HG02970 (cell line): Measurements from ENCODE around the gene SP3.

Experiments used
- ATAC-seq: cut with Tn5 transposase; IDR thresholded peaks from one replicate; pipeline ENCODE4 v1.9.1; 2021; ENCODE audit warnings: mild to moderate bottlenecking, moderate library complexity, moderate number of reproducible peaks; ENCODE audit not compliant: unreplicated experiment, low FRiP score

The SP3 gene

GRCh38 chr2:173948842-173949241 is 16.3 kb downstream of the SP3 start:
- ATAC-seq: no peak

DNA sequence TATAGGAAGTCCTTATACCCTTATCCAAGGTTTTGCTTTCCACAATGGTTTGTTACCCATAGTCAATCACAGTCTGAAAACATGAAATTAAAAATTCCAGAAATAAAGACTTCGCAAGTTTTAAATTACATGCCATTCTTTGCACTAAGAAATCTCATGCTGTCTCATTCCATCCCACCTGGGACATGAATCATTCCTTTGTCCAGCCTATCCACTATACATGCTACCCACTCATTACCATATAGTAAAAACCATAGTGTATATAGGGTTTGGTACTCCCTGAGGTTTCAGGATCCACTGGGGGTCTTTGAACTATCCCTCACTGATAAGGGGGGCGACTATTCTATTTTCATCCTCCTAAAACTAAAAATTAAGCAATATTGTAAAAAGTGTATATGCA is 17.0 kb downstream of the SP3 start:
- ATAC-seq: no peak

GRCh38 chr2:173947131-173947530 is 18.0 kb downstream of the SP3 start:
- no peak for ATAC-seq

- ATAC-seq: no peak
These were observed 21.4 kb downstream of the SP3 start for GRCh38 chr2:173943738-173944137.

DNA sequence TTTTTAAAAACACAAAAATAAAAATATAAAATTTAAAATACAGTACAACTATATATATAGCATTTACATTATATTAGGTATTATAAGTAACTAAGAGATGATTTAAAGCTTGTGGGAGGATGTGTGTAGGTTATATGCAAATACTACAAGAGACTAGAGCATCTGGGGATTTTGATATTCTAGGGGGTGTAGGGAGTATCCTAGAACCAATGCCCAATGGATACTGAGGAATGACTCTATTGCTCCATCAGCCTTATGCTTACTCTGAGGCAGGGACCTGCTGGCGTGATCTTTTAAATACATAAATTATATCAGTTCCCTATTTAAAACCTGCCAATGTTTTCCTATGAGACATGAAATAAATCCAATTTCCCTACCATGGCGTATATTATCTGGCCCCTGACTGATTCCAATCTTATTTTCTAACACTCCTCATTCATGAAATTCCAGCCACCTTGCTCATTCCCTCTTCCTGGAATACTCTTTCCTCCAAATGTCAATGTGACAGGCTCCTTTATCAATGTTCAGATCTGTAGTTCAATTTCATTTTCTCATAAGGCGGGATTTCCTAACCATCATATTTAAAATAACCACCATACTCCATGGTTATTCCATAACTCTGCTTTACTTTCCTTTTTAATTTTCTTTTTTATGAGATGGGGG is 22.2 kb downstream of the SP3 start:
- ATAC-seq: no peak

- no peak for ATAC-seq
These were observed 23.6 kb downstream of the SP3 start for GRCh38 chr2:173941567-173941966.

GRCh38 chr2:173940208-173941020 is 24.8 kb downstream of the SP3 start:
- ATAC-seq: no peak

GRCh38 chr2:173938700-173939384 is 26.3 kb downstream of the SP3 start:
- no peak for ATAC-seq

GRCh38 chr2:173935305-173935704 is 29.9 kb downstream of the SP3 start:
- no peak for ATAC-seq

GRCh38 chr2:173934895-173935294 is 30.3 kb downstream of the SP3 start:
- ATAC-seq: no peak

- no peak for ATAC-seq
These were observed 33.4 kb downstream of the SP3 start for GRCh38 chr2:173931751-173932150.

- ATAC-seq: no peak
These were observed 35.7 kb downstream of the SP3 start for GRCh38 chr2:173929441-173929840.

DNA sequence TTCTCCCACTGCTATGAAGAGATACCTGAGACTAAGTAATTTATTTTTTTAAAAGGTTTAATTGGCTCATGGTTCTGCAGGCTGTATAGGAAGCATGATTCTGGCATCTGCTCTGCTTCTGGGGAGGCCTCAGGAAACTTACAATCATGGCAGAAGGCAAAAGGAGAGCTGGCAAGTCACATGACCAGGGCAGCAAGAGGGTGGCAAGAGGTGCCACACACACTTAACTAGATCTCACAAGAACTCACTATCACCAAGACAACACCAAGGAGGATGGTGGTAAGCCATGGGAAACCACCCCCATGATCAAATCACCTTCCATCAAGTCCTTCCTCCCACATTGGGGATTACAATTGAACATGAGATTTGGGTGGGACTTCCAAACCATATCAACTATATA is 38.3 kb downstream of the SP3 start:
- ATAC-seq: no peak

DNA sequence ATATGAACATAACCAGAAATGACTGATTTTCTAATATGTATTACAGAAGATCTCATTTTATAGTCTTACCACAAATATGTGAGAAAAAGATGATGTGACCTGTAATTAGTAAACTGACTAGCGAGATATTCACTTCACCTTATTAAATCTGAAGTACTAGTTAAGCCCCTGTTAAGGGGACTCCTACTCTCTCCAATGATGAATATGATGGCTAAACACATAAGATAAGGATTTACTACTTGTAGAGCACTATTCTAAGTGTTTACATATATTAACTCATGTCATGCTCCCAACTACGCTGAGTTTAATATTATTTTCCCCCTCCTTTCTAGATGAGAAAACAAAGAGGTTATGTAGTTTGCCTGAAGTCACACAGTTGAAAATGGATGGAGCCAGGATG is 40.9 kb downstream of the SP3 start:
- ATAC-seq: no peak

DNA sequence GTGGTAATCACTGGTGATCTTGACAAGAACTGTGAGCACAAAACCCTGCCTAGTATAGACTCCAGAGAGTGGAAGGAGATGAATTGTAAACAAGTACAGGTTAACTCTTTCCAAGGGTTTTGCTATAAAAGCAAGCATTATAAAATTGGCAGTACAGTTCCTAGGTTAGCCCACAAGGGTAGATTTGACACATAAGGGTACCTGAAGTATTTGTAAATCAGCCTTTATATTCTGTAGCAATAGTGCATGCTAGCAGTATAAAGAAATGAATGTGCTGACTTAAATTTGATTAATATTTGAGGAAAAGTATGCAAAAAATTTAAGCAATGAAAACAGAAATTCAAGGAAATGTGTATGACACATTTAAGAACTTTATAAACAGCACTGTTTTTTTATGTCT is 42.4 kb downstream of the SP3 start:
- no peak for ATAC-seq

DNA sequence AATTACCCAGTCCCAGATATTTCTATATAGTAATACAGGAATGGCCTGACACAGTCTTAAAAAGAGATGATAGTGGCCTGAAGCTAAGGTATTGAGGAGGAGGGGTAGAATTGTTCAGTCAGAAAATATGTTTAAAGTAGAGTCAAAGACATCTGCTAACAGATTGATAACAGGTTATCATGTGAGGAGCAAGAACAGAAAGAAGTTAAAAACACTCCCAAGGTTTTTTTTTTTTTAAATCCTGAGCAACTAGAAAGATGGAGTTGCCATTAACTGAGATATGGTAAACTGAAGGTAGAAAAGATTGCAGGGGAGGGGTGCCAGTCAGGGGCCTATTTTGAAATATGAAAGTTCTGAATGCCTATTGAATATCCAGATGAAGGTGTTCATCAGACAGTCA is 43.1 kb downstream of the SP3 start:
- no peak for ATAC-seq

- no peak for ATAC-seq
These were observed 50.9 kb downstream of the SP3 start for GRCh38 chr2:173914055-173914927.

DNA sequence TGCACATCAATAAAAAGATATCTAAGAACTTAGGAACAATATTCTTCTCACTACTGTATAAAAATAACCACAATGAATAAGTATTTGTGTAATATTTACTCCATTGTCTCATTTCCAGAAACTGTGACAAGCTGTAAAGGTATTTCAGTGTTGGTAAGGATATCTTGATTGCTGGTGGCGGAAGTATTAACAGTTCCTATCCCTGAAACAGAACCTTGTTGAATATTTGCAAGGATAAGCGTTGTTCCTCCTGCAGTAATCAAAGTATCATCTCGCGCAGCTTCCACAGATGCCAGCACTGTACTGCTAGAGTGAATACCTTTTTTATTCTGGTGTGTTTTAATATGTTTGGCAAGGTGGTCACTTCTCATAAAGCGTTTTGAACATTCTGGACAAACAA is 55.3 kb downstream of the SP3 start:
- ATAC-seq: no peak

- ATAC-seq: no peak
These were observed 58.5 kb downstream of the SP3 start for GRCh38 chr2:173906626-173907025.

GRCh38 chr2:173903601-173904394 is 61.4 kb downstream of the SP3 start:
- no peak for ATAC-seq
